Suppressor macrophage (primary cell): ENCODE data around the gene ODF2.
"Not testable (repeated sequence)": the region's sequence is repeated elsewhere in the genome, so short reads cannot be mapped to it uniquely, and the experiment has no call there.

Experiments
- DNase-seq, 4 experiments: peaks; one replicate each; pipeline ENCODE4 v3.0.0-alpha.2; 2020 to 2022
- total RNA-seq, 17 experiments: gene quantifications; one replicate each; lab custom pipeline; 2026; ENCODE audit warnings: mixed read lengths in 6 of 17, inconsistent platforms in 3 of 17; lab: John Stamatoyannopoulos, UW

ODF2 gene
- 14.6 to 44.5 (median 28.6) reads per million in 17 experiments for total RNA-seq

DNA sequence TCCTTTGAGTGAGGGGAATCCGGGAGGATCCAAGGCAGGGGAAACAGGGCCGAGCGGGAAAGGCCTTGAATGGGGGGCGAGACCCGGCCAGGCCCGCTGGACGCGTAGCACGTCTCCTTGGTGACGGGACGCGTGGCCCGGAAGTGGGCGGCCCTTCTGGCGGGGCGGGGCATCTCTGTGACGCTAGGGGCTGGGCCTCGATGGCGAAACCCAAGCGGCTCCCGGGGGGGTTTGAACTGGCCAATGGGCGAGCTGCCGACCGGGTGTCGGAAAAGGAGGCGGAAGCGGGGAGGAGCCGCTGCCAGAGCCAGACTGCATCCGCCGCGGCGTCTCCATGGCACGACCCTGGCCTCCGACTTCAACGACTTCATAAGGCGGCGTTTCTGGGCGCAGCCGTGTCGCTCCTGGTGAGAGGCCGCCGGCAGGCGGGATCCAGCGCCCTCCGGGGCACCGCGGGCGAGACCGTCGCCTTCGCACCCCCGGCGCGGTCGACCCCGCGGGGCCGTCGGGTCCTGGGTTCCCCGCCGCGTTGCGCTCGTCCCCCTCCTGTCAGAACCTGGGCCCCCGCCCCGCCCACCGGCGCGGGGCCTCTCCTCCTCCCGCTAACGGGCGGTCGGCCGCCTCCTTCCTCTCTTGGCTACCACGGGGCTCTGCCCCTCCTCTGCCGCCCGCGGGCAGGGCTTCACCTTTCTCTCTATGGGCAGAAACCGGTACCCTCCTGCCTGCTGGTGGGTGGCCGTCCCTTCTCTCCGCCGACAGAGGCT lies at the start of gene ODF2:
TSS of gene ODF2 (plus strand) at position 158 of the 764 bp plus-strand sequence. CDS start at position 244, 86 bp downstream.
- peak; percentile 97 to 99 (median 98) for DNase-seq

DNA sequence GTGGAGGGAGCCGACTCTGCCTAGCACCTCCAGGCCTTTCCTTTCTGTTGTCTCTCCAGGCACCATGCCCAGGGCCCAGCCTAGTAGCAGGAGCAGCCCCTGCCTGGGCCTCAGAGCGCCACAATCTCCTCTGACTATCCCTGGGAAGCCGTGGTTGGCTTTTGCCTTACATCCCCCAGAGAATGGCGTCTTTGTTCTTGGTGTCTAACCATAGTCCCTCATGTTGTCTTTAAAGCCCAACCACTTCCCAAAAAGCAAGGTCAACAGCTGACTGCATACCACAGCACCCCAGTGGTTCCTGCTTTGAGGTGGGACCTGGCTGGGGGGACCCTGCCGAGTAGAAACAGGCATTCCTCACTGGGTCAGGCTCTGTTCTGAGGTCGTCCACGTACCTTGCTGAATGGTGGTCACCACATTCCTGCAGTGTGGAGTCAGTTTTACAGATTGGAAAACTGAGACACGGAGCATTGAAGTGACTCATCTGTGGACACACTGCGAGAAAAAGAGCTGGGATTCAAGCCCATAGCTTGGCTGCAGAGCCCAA lies 48.9 kb upstream of the ODF2 start:
- peak in 1 of 4 experiments; percentile 11 for DNase-seq

DNA sequence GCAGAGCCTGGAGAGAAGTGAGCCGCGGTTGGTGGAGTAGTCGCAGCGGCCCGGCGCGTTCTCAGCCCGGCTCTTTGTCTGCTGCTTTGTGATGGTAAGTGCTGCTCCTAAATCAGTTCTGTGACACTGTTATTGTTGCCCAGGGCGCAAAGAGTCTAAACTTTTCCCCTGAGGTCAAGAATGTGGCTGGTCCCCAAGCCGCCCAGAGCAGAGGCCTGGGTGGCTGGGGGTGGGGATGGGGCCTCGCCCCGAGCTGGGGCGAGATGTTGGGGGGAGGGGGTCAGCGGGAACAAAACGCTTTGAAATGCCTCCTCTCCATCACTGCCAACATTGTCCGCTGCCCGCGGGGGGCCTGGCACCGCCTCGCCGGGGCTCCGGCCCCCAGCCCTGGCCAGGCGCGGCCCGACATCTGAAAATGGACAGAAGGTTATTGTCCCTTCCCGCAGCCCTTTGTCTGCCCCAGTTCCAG lies 46.8 kb upstream of the ODF2 start:
- DNase-seq = no peak

DNA sequence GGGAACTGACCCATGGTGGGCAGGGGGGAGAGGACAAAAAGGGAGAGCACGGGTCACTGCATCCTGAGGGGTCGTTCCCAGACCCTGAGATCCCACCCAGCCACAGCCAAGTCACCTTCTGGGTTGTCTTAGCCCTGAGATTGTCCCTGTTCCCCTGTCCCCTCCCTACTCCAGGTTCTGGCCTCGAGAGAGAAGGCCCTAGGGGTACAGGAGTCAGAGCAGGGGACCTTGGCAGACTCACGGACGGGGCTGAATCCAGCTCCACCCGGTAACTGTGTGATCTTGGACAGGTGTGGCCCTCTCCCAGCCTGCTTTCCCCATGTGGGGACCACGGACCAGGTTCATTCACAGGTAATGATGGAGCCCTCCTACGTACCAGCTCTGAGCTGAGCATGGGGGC lies 46.4 kb upstream of the ODF2 start:
- DNase-seq = no peak

DNA sequence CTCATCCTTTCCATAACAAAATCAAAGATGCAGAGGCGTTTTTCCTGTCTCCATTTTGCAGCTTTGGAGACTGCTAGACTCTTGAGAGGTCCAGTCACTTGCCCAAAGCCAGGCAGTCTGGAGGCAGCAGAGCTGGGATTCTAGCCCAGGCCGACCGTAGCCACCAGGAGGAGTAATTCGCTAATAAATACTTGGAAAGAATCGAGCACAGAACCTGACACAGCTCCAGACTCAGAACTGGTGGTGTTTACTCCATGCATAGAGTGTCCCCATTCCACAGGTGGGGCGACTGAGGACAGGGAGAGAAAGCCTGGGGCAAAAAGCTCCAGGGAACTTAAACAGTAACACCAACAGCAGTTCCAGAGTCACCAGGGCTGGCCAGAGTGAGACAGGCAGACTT lies 45.8 kb upstream of the ODF2 start:
- DNase-seq = peak in 1 of 4 experiments; percentile 16

DNA sequence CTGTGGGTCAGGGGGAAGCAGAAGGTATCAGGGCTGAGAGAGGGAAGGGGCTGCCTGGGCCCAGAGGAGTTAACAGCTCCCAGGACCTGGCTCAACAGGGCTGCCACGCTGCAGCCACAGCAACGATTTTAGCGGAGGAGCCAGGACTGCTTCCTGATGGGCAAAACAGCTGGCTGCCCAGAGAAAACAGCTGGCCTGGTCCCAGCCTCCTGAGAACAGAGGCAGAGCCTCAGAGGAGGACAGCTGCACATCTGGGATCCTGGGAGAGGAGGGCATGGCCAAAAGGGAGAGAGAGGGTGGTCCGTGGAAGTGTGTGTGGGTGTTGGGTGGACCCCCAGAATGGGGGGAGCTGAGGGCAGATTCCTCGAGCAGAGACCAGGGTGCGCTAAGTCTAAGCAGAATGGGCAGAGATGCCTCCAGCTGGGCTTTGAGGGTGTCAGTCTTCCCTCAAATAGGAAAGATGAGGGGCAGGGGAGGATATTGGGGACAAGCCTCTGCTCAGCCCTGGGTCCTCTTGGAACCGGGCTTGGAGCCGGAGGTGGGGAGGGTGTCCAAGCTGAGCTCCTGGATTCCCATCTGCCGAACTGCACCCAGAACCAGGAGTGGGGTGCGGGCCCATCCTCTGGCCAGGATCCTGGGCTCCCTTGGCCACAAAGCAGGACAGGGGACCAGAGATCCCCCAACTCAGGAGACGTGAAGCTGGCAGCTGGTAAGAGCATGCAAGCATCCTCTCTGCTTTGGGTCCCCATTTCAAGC lies 44.3 kb upstream of the ODF2 start:
- DNase-seq = no peak

DNA sequence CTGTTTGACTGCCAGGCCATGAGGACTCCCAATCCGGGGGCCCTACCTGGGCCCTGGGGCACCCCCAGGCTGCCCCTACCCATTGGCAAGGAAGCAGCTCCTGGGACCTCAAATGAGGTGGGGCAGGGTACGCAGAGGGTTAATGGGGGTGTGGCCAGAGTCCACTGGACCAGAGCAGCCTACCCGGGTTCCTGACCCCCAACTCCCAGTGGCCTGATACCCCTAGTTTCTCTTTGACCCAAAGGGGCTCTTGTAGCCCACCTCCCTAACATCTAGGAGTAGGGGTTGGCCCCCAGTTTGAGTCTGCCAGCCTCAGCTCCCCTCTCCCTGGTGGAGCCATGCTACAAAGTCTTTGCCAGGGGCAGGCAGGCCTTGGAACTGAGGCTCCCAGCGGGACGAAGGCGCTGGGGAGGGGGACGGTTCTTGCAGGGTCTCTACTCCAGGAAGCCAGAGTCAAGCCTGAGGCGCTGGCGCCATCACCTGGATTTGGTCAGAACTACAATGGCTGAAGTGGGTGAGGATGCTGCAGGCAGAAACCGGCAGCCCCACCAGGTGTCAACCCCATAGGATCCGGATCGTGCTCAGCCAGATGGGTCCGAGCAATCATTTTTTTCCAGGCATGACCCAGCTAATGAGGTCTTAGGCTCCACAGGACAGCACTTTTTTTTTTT lies 43.6 kb upstream of the ODF2 start:
- DNase-seq = peak; percentile 53 to 70 (median 59)

DNA sequence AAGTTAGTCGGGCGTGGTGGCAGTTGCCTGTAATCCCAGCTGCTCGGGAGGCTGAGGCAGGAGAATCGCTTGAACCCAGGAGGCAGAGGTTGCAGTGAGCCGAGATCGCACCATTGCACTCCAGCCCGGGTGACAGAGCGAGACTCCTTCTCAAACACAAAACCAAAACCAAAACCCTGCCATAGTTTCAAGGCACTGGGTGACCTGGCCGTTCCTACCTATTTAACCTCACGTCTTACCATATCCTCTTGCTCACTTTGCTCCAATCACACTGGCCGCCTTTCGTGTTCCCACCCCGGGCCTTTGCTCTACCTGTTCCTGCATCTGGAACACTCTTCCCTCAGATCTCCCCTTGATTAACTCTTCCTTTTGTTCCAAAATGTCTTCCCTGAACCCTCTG lies 42.1 kb upstream of the ODF2 start:
- DNase-seq = not testable (repeated sequence)

DNA sequence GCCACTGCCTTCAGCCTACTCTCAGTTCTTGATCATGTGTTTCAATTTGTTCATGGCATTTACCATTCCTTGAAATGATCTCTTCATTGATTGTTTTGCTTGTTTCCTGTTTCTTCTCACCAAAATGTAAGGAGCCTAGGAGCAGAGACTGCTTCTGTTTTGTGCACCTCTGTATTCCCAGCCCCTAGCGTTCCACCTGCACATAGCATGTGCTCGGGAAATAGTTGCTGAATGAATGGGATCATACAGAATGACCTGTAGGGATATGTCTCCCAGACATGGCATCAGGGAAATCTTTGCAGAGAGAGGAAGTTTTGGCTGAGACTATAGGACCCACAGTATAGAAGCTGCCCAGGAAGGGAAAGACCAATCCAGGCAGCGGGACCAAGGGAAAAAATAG lies 41.3 kb upstream of the ODF2 start:
- no peak for DNase-seq

DNA sequence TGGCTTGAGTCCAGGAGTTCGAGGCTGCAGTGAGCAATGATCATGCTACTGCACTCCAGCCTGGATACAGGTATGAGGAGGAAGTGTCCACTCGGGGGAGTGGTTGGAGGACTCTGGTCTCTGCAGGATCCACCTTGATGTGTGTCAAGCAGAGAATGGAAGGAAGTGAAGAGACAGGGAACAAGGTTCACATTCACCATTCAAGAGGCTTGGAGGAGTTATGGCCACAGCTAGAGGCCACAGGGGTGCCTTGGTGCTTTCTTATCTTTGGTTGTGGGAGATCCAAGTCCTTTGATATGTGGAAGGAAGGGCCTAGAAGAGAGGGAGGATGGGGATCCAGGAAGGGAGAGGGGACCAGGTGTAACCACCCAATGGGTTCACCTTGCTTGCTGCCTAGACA lies 40.5 kb upstream of the ODF2 start:
- no peak for DNase-seq

DNA sequence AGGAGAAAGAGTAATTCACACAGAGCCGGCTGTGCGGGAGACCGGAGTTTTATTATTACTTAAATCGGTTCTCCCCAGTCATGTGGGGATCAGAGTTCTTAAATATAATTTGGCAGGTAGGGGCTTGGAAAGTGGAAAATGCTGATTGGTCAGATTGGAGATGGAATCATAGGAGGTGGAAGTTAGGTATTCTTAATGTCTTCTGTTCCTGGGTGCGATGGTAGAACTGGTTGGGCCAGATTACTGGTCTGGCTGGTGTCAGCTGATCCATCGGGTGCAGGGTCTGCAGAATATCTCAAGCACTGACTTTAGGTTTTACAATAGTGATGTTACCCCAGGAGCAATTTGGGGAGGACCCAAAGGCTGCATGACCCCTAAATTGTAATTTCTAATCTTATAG lies 39.8 kb upstream of the ODF2 start:
- no peak for DNase-seq

DNA sequence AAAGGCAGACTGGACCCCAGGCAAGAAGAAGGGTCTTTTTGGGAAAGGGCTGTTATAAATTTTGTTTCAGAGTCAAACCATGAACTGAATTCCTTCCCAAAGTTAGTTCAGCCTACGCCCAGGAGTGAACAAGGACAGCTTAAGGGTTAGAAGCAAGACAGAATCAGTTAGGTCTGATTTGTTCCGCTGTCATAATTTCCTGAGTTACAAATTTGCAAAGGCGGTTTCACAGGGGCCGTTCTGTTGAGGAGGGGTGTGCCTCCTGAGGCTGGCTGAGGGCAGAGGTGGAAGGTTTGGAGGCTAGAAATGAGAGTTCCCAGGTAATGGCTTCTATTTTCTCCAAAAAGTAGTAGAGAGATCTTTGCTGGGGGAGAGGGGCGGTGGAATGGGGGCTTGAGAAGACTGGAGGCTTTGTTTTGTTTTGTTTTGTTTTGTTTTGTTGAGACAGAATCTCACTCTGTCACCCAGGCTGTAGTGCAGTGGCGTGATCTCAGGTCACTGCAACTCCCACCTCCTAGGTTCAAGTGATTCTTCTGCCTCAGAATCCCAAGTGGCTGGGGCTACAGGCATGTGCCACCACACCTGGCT lies 39.3 kb upstream of the ODF2 start:
- DNase-seq = no peak

DNA sequence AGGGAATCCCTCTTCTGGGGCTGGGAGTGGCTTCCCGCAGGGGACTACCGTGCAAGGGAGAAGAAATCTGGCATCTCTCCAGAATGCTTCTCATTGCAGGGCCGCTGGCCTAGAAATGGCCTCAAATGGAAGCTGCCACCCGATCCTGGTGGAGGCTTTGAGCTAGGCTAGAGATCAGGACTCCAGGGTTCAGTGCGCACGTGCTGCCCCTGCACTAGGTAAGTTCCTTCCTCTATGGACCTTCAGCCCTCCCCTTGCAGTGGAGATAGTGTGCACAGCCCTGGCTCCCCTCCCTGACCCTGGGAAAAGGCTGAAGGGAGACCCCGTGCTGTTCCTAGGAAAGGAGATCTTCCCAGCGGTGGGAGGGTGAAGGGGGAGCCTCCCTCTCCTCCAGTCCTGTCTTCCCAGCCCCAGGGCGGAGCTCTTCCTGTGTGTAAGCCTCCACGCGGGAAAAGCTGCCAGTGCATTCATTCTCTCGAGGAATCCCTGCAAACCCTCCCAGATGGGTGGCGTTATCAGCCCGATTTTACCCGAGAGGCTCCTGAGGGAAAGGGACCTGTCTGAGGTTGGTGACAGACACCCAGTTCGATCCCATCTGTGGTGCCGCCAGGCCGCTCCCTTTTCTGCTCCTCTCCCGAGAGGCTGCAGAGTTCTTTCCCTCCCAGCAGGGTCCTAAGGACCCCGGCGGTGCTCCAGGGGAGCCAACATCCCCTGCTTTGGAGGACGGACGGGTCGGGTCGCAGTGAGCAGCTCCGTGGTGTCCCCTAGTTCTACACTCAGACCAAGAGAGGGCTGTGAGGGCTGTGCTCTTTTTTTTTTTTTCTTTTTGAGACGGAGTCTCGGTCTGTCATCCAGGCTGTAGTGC lies 36.5 kb upstream of the ODF2 start:
- DNase-seq = peak in 1 of 4 experiments; percentile 17

DNA sequence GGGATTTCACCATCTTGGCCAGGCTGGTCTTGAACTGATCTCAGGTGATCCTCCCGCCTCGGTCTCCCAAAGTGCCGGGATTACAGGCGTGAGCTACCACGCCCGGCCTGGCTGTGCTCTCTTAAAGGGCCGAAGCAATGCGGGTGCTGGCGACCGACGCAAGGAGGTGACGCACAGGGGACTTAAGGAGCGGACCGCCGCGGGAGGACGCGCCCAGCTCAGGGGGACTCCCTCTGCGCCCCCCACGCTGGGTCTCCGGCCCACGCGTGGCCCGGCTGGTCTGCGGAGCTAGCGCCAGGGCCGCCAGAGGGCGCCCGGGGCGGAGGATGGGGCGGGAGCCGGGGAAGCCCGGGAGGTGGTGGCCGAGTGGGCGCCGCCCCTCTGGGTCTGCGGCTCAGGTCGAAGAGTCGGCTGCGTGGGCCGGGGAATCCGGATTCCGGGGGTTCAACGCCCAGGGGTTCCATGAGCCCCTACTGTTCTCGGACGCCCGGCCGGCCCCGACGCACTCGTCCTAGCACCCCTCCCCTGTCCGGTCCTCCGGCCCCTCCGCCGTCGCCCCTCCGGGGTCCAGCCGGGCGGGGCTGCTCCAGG lies 35.7 kb upstream of the ODF2 start:
- DNase-seq = peak; percentile 76 to 93 (median 84)

DNA sequence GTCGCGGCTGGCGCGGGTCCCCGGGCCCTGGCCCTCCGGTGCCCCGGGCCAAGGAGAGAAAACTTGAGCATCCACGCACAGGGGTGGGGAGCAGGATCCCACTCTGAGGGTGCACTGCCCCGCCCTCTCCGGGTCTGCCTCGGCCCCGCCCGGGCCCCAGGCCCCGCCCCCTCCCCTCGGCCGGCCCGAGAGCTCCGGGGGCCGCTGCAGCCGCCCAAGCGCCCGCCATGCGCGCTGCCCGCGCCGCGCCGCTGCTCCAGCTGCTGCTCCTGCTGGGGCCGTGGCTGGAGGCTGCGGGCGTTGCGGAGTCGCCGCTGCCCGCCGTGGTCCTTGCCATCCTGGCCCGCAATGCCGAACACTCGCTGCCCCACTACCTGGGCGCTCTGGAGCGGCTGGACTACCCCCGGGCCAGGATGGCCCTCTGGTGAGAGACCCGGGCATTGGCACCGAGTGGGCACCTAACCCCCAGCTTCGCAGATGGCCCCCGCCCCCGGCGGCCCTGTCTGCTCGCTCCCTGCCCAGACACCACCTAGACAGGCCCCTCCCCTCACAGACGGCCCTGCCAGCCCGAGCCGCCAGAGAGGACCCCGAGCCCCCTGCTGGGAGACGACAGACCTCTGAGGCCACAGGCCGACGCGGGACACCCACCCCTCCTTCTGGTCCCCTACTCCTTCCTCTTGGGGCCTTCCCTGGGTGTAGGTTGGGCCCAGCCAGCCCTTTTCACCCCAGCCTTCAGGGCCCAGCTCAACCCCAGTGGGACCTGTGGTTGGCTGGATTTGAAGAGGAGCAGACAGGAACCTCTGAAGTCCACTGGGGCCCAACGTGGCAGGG lies 34.9 kb upstream of the ODF2 start, which contains the start of gene CERCAM:
TSS of gene CERCAM (plus strand) at position 207 of the 831 bp plus-strand sequence. CDS start at position 228, 21 bp downstream.
- peak; percentile 20 to 61 (median 42) for DNase-seq

DNA sequence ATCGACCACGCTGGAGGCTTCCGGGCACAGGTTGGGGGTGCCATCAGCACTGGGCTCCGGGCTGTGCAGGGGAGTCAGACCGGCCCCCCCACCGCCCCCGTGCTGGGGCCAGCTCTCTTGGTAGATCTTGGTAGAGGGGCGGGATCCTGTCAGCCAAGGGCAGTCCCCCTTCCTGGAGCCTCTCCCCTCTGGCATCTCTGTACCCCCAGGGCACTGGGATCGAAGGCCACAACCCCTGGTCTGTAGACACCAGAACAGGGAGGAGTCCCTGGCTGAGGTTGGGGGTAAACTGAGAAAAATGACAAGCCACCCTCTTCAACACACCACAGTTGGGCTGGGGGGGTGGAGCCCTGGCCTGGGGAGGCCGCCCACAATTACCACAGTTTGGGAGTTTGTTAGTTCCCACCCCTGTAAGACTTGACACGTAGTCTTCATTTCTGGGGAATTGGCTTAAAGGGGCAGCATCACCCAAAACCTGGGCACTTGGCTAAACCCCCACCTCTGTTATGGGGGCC lies 34.3 kb upstream of the ODF2 start:
- peak in 2 of 4 experiments; percentile 12 to 25 for DNase-seq

DNA sequence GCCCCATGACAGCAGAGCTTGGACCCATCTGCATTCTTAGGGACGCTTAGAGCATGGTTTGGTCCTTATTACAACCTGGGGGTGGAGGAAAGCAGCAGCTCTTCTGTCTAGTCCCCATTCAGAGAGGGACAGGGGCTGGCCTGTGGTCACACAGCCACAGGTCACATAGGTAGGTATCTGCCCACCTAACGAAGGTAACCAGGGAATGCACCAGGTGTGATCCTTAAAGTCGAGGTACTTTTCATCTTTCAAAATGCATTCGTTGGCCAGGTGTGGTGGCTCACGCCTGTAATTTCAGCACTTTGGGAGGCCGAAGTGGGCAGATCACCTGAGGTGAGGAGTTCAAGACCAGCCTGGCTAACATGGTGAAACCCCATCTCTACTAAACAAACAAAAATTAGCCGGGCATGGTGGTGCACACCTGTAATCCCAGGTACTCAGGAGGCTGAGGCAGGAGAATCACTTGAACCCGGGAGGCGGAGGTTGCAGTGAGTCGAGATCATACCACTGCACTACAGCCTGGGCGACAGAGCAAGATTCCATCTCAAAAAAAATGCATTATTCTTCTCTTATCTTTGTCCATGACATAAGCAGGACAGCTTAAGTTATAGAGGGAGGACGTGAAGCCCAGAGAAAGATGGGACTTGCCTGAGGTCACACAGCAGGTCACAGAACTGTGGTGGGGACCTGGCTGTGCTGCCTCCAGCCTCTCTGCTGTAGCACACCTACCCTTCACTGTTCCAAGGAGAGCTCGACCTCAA lies 33.6 kb upstream of the ODF2 start:
- not testable (repeated sequence) for DNase-seq

DNA sequence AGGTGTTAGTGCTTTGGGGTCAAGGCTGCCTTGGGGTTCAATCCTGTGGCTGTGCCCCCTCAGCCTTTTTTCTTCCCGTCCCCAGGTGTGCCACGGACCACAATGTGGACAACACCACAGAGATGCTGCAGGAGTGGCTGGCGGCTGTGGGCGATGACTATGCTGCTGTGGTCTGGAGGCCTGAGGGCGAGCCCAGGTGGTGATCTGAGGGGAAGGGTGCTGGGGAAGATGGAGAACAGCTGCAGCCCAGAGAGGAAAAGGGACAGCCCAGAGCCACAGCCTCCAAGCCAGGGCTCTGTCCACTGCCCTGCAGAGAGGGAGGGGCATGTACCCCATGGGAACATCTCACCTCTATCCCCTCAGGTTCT lies 33.0 kb upstream of the ODF2 start:
- DNase-seq = no peak

DNA sequence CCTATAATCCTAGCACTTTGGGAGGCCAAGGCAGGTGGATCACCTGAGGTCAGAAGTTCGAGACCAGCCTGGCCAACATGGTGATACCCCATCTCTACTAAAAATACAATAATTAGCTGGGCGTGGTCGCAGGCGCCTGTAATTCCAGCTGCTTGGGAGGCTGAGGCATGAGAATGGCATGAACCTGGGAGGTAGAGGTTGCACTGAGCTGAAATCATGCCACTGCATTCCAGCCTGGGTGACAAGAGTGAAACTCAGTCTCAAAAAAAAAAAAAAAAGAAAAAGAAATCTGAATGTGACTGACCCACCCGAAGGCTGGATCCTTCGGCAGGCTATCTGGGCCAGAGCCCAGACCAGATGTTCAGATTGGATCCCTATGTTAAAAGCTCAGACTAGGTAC lies 32.5 kb upstream of the ODF2 start:
- not testable (repeated sequence) for DNase-seq
